GM12878 (cell line): ENCODE measurements around the gene PCBP4. TPM values are rescaled to one million over a fixed set of nuclear protein-coding genes. Genes with fewer than 3 reads are reported as not detected.

Source experiments
- BCL11A ChIP-seq: IDR thresholded peaks from 2 replicates; pipeline ENCODE4 v1.6.1; 2011; ENCODE audit warnings: low read depth, low read length
- CHD4 ChIP-seq: fragments of 200-600 bp; sonication (generic); IDR thresholded peaks from 2 replicates; pipeline ENCODE4 v1.6.1; 2016; ENCODE audit warnings: mild to moderate bottlenecking
- DPF2 ChIP-seq: fragments of 450-650 bp; IDR thresholded peaks from 2 replicates; pipeline ENCODE4 v1.6.1; 2017; ENCODE audit warnings: mild to moderate bottlenecking
- EGR1 ChIP-seq, 2 experiments: IDR thresholded peaks; 1 replicate in 1 of 2; 2 replicates in 1 of 2; pipeline ENCODE4 v1.6.1; 2011 to 2012; ENCODE audit warnings: low read depth in 2 of 2, low read length in 2 of 2, borderline replicate concordance in 1 of 2, mild to moderate bottlenecking in 1 of 2, moderate library complexity in 1 of 2
- ESRRA ChIP-seq: IDR thresholded peaks from 2 replicates; pipeline ENCODE4 v1.6.1; 2012; ENCODE audit warnings: mild to moderate bottlenecking, low read length, improper control_type of control experiment
- KDM1A ChIP-seq: fragments of 200-600 bp; sonication (generic); IDR thresholded peaks from 2 replicates; pipeline ENCODE4 v1.6.1; 2016; ENCODE audit warnings: borderline replicate concordance
- MEF2B ChIP-seq: fragments of 450-650 bp; IDR thresholded peaks from 2 replicates; pipeline ENCODE4 v1.6.1; 2018; ENCODE audit warnings: mild to moderate bottlenecking, moderate library complexity; ENCODE audit not compliant: partially characterized antibody, poor library complexity, severe bottlenecking
- MLLT1 ChIP-seq: fragments of 450-650 bp; IDR thresholded peaks from 2 replicates; pipeline ENCODE4 v1.6.1; 2016; ENCODE audit warnings: mild to moderate bottlenecking
- MYB ChIP-seq: fragments of 150-350 bp; IDR thresholded peaks from 2 replicates; pipeline ENCODE4 v1.6.1; 2014; ENCODE audit warnings: mild to moderate bottlenecking, low read depth, low read length, borderline replicate concordance
- MYC ChIP-seq: IDR thresholded peaks from 2 replicates; pipeline ENCODE4 v1.6.1; 2011; ENCODE audit warnings: mild to moderate bottlenecking, low read length, moderate library complexity, inconsistent platforms; ENCODE audit not compliant: insufficient read depth, insufficient replicate concordance, insufficient read length, severe bottlenecking
- NBN ChIP-seq: fragments of 450-650 bp; IDR thresholded peaks from 2 replicates; pipeline ENCODE4 v1.6.1; 2016
- NR2C2 ChIP-seq: IDR thresholded peaks from 2 replicates; pipeline ENCODE4 v1.6.1; 2011; ENCODE audit warnings: borderline replicate concordance, low read depth; ENCODE audit not compliant: control insufficient read depth, insufficient read length
- SPI1 ChIP-seq: IDR thresholded peaks from 2 replicates; pipeline ENCODE4 v1.6.1; 2011; ENCODE audit warnings: low read depth, mild to moderate bottlenecking, low read length, moderate library complexity, borderline replicate concordance; ENCODE audit not compliant: insufficient read depth
- SUPT20H ChIP-seq: IDR thresholded peaks from 2 replicates; pipeline ENCODE4 v1.6.1; 2011; ENCODE audit warnings: low read depth, mild to moderate bottlenecking, low read length, moderate library complexity, borderline replicate concordance; ENCODE audit not compliant: control insufficient read depth
- TCF3 ChIP-seq: IDR thresholded peaks from 2 replicates; pipeline ENCODE4 v1.6.1; 2012; ENCODE audit warnings: low read depth, mild to moderate bottlenecking, low read length, borderline replicate concordance; ENCODE audit not compliant: insufficient read depth
- YY1 ChIP-seq: IDR thresholded peaks from 2 replicates; pipeline ENCODE4 v1.6.1; 2011; ENCODE audit warnings: low read depth, mild to moderate bottlenecking, low read length
- ZBTB40 ChIP-seq: fragments of 450-650 bp; IDR thresholded peaks from 2 replicates; pipeline ENCODE4 v1.6.1; 2016; ENCODE audit warnings: mild to moderate bottlenecking, moderate library complexity, borderline replicate concordance
- ZNF274 ChIP-seq: IDR thresholded peaks from one replicate; pipeline ENCODE4 v1.8.0; 2011; ENCODE audit not compliant: insufficient read length, insufficient read depth
- ZNF592 ChIP-seq: fragments of 450-650 bp; IDR thresholded peaks from 2 replicates; pipeline ENCODE4 v1.6.1; 2017; ENCODE audit warnings: mild to moderate bottlenecking, moderate library complexity
- polyA plus RNA-seq, 11 experiments: library from polyadenylated mRNA; depleted of rRNA in 4 of 11; unstranded in 6 of 11; stranded (reverse) in 5 of 11; fragments of >200 nt; fragmentation: Nextera tagmentation in 4 of 11; fragmentation: Illumina TruSeq in 1 of 11; extraction: Ambion mirVana in 4 of 11; extraction: Trizol in 1 of 11; gene quantifications; 1 replicate in 1 of 11; 2 replicates in 10 of 11; pipeline versions ENCODE4 v1.2.1 to v1.2.3, GENCODE V29; 2011 to 2016; ENCODE audit warnings: inconsistent platforms in 2 of 11, missing spikeins in 2 of 11, low read depth in 1 of 11
- total RNA-seq, 4 experiments: library from RNA; depleted of rRNA in 3 of 4; stranded (reverse); fragments of >200 nt in 3 of 4; fragmentation: Illumina TruSeq in 1 of 4; extraction: Trizol in 1 of 4; gene quantifications; 2 replicates each; pipeline versions ENCODE4 v1.2.1 to v1.2.3, GENCODE V29; 2013 to 2021

Gene PCBP4
- total and polyA plus RNA-seq, 10 of the 15 experiments (the other 5 are each of a cell fraction or from before 2014, with no cell fraction given): 0.05 to 14.5 (median 4.2) TPM

GRCh38 chr3:51941798-51942602, 25.3 kb downstream of the PCBP4 start, which contains the start of the genes PARP3 and RRP9 (continued):
- peak; percentile 68; the same call in 1 of the 2 replicates for TF ChIP-seq ZNF592
- TF ChIP-seq SUPT20H: no peak
- TF ChIP-seq CHD4: no peak
- peak; percentile 78 for TF ChIP-seq NBN
- TF ChIP-seq BCL11A: no peak
- TF ChIP-seq MYB: peak; percentile 35; the same call in 1 of the 2 replicates
- no peak for TF ChIP-seq NR2C2
- TF ChIP-seq ESRRA: no peak
- TF ChIP-seq DPF2: peak; percentile 44
- no peak for TF ChIP-seq ZNF274
- TF ChIP-seq YY1: peak; percentile 78
- 0 out of 3 replicates have a peak, but pooled peaks of 1 of the 2 experiments have one; percentile 2 for TF ChIP-seq EGR1 (IDR thresholded peaks at IDR 0.05; ENCODE audit: borderline replicate concordance in 1 of 2, low read depth in 2 of 2, low read length in 2 of 2)
- TF ChIP-seq MLLT1: no peak
- 0 out of 2 replicates have a peak, but pooled peaks have one; percentile 19 for TF ChIP-seq SPI1
- TF ChIP-seq ZBTB40: peak; percentile 63; the same call in 1 of the 2 replicates
- 0 out of 2 replicates have a peak, but pooled peaks have one; percentile 29 for TF ChIP-seq TCF3
- peak; percentile 31 for TF ChIP-seq MYC
- TF ChIP-seq KDM1A: no peak
- peak; percentile 39 for TF ChIP-seq MEF2B
